HepG2 (cell line): Measurements from ENCODE around the gene CLDN5. TPM values are rescaled to one million over a fixed set of nuclear protein-coding genes. Genes with fewer than 3 reads are reported as not detected.

Source experiments
- ATAC-seq: fragments of 200-7000 bp; cut with Tn5 transposase; 3 replicates; pipeline ENCODE4 v1.9.1; 2020; ENCODE audit warnings: mild to moderate bottlenecking, moderate library complexity
- BruUV-seq: library from RNA; stranded (reverse); fragments of 400-500 nt; replicated peaks from 2 replicates; lab custom pipeline; 2021; lab: Mats Ljungman, UMichigan
- CTCF ChIA-PET: fragments of 300-600 bp; formaldehyde crosslinking; extraction: SDS; loops from one replicate; lab custom pipeline; 2021; ENCODE audit warnings: low total read pairs, inconsistent platforms, low intra/inter-chr PET ratio; lab: Yijun Ruan, JAX
- POLR2A ChIA-PET: fragments of 350-600 bp; sonication (Branson Sonifier 250); formaldehyde crosslinking; loops from one replicate; lab custom pipeline; 2020; ENCODE audit warnings: antibody characterized with exemption, inconsistent platforms; lab: Yijun Ruan, JAX
- DNase-seq: peaks from one replicate; pipeline ENCODE4 v3.0.0-alpha.2; 2015; ENCODE audit warnings: low spot score
- FAIRE-seq: peaks from 3 replicates; lab custom pipeline; 2011; peaks lifted over from hg19 to GRCh38; lab: Jason Lieb, UNC
- H2AFZ ChIP-seq: one replicate; pipeline ENCODE4 v1.6.1; 2011; ENCODE audit warnings: low read length, inconsistent platforms
- H3K27ac ChIP-seq: fragments of 300-600 bp; 3 replicates; pipeline ENCODE4 v1.8.0; 2011; ENCODE audit warnings: mixed run types, mild to moderate bottlenecking, mixed read lengths, low read length, inconsistent platforms; ENCODE audit not compliant: insufficient read depth; ENCODE audit errors: extremely low read length
- H3K27me3 ChIP-seq, 2 experiments: fragments of 200-600 bp in 1 of 2; 2 replicates in 1 of 2; 3 replicates in 1 of 2; pipeline versions ENCODE4 v1.6.0 to v1.8.0; 2011; ENCODE audit warnings: low read length in 2 of 2, mild to moderate bottlenecking in 2 of 2, moderate library complexity in 2 of 2, inconsistent platforms in 1 of 2; ENCODE audit not compliant: insufficient read depth in 2 of 2, control insufficient read depth in 1 of 2
- H3K36me3 ChIP-seq, 2 experiments: fragments of 200-600 bp in 1 of 2; replicated peaks in 1 of 2; 2 replicates in 1 of 2; 3 replicates in 1 of 2; pipeline versions ENCODE4 v1.5.1 to v1.8.0; 2011; ENCODE audit warnings: low read length in 2 of 2, inconsistent platforms in 1 of 2; ENCODE audit not compliant: insufficient read depth in 2 of 2, control insufficient read depth in 1 of 2
- H3K4me1 ChIP-seq: 2 replicates; pipeline ENCODE4 v1.5.1; 2012; ENCODE audit warnings: low read length, inconsistent platforms; ENCODE audit not compliant: insufficient read depth
- H3K4me2 ChIP-seq: 2 replicates; pipeline ENCODE4 v1.6.0; 2011; ENCODE audit warnings: low read depth, low read length, inconsistent platforms
- H3K4me3 ChIP-seq, 3 experiments: fragments of 200-600 bp in 1 of 3; sonication (generic), shearing (Covaris generic) in 1 of 3; replicated peaks in 1 of 3; 2 replicates each; pipeline ENCODE4 v1.5.1; 2011 to 2016; ENCODE audit warnings: low read length in 3 of 3, inconsistent platforms in 2 of 3, low read depth in 2 of 3, mild to moderate bottlenecking in 2 of 3, control low read depth in 1 of 3, mixed read lengths in 1 of 3; ENCODE audit not compliant: insufficient read depth in 1 of 3
- H3K79me2 ChIP-seq: one replicate; pipeline ENCODE4 v1.6.1; 2011; ENCODE audit warnings: low read length, inconsistent platforms; ENCODE audit not compliant: insufficient read depth
- H3K9ac ChIP-seq: 2 replicates; pipeline ENCODE4 v1.6.0; 2011; ENCODE audit warnings: mild to moderate bottlenecking, low read depth, low read length, inconsistent platforms; ENCODE audit not compliant: insufficient read depth
- H3K9me3 ChIP-seq: 2 replicates; pipeline ENCODE4 v1.5.1; 2012; ENCODE audit warnings: mild to moderate bottlenecking, low read length
- H4K20me1 ChIP-seq: 2 replicates; pipeline ENCODE4 v1.6.0; 2011; ENCODE audit warnings: inconsistent platforms, mild to moderate bottlenecking, low read length, moderate library complexity; ENCODE audit not compliant: insufficient read depth
- ARNTL ChIP-seq: sonication (generic); formaldehyde crosslinking; IDR thresholded peaks from 2 replicates; pipeline ENCODE4 v1.4.0; 2020; ENCODE audit warnings: mild to moderate bottlenecking, missing genetic modification reagents
- FOXO1 ChIP-seq: sonication (generic); formaldehyde crosslinking; IDR thresholded peaks from 2 replicates; pipeline ENCODE4 v1.4.0; 2020; ENCODE audit warnings: missing genetic modification reagents
- HOXA9 ChIP-seq: sonication (generic); formaldehyde crosslinking; IDR thresholded peaks from 2 replicates; pipeline ENCODE4 v1.8.1; 2022; ENCODE audit warnings: missing genetic modification reagents, mild to moderate bottlenecking, moderate library complexity, borderline replicate concordance
- IRX3 ChIP-seq: sonication (generic); formaldehyde crosslinking; IDR thresholded peaks from 2 replicates; pipeline ENCODE4 v1.8.1; 2023; ENCODE audit warnings: mild to moderate bottlenecking, low read depth, missing genetic modification reagents, borderline replicate concordance
- RARA ChIP-seq: IDR thresholded peaks from 2 replicates; pipeline ENCODE4 v1.6.1; 2016; ENCODE audit warnings: missing genetic modification reagents, missing compliant biosample characterization
- REL ChIP-seq: sonication (generic); formaldehyde crosslinking; conservative IDR thresholded peaks from 2 replicates; pipeline ENCODE4 v1.8.0; 2022; ENCODE audit warnings: mild to moderate bottlenecking, missing genetic modification reagents, moderate library complexity
- ZBTB10 ChIP-seq: sonication (generic); formaldehyde crosslinking; IDR thresholded peaks from 2 replicates; pipeline ENCODE4 v1.4.0; 2020; ENCODE audit warnings: missing genetic modification reagents, borderline replicate concordance
- ZNF350 ChIP-seq: sonication (generic); formaldehyde crosslinking; IDR thresholded peaks from 2 replicates; pipeline ENCODE4 v1.4.0; 2020; ENCODE audit warnings: mild to moderate bottlenecking, low read depth, missing genetic modification reagents, borderline replicate concordance
- ZNF501 ChIP-seq: sonication (generic); formaldehyde crosslinking; IDR thresholded peaks from 2 replicates; pipeline ENCODE4 v1.5.1; 2020; ENCODE audit warnings: mild to moderate bottlenecking, moderate library complexity, missing genetic modification reagents
- WGBS: methylation state at CpG from one replicate; pipeline ENCODE4 v1.1.6; 2017; ENCODE audit warnings: low lambda C conversion rate; 5-methylcytosine and 5-hydroxymethylcytosine counted together
- in situ Hi-C: cut with HindIII; loops from 2 replicates; pipeline ENCODE4 v1.10.0; 2017; ENCODE audit warnings: low pct_unique_long_range_greater_than_20kb; ENCODE audit not compliant: extremely low pct_ligation_motif_present
- intact Hi-C: fragments of 100-400 bp; cut with micrococcal nuclease; formaldehyde crosslinking; loops from one replicate; pipeline ENCODE4 v1.10.0; 2022; ENCODE audit not compliant: unreplicated experiment
- polyA plus RNA-seq, 8 experiments: library from polyadenylated mRNA; depleted of rRNA in 3 of 8; stranded (reverse) in 7 of 8; unstranded in 1 of 8; fragments of >200 nt; fragmentation: Illumina TruSeq in 4 of 8; extraction: Trizol in 4 of 8; gene quantifications; 2 replicates each; pipeline versions ENCODE4 v1.2.1 to v1.2.3, GENCODE V29; 2011 to 2016; ENCODE audit warnings: low read depth in 4 of 8, missing spikeins in 1 of 8, mixed read lengths in 1 of 8; ENCODE audit not compliant: insufficient read depth in 1 of 8
- total RNA-seq, 5 experiments: library from RNA; depleted of rRNA; stranded (reverse); fragments of >200 nt; fragmentation: Illumina TruSeq; extraction: Trizol; gene quantifications; 2 replicates each; pipeline ENCODE4 v1.2.3, GENCODE V29; 2016; ENCODE audit warnings: low read depth in 1 of 5
- TF ChIP-seq, protein P1 (sequence below): sonication (generic); formaldehyde crosslinking; IDR thresholded peaks from 2 replicates; pipeline ENCODE4 v1.4.0; 2020; ENCODE audit warnings: mild to moderate bottlenecking, missing genetic modification reagents

The CLDN5 gene
- total and polyA plus RNA-seq, 2 of the 13 experiments (the other 11 are each of a cell fraction or from before 2014, with no cell fraction given): not detected

DNA sequence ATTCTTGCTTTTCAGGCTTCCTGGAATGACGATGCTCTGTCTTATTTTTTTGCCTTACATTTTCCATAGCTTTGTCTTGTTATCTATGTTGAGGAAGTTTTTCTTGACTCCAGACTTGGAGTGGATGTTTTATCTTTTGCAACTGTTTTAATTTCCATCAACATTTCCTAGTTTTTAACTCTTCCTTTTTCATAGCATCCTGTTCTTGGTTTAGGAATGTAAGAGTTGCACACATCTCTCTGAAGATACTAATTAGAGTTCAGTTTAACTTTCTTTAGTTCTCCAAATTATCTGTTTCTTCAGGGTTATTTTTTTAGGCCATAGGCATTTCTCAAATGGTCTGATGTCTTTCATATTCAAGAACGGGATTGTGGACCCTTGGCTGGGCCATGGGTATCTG is 10.4 kb downstream of the CLDN5 start:
- Histone ChIP-seq H3K9ac (no peak overlapping the region), H4K20me1 (no peaks in the 10 kb centered on the region), H3K4me2 (no peak overlapping the region), H3K79me2 (no peaks in the 10 kb centered on the region), H3K4me3 (no peak overlapping the region), H2AFZ (no peak overlapping the region), H3K36me3 (peaks cover 6 to 43% of the 10 kb centered on the region in 2 experiments; a peak in 4 of 5 replicates), H3K27ac (no peak overlapping the region), H3K4me1 (no peaks in the 10 kb centered on the region), H3K27me3 (no peaks in the 10 kb centered on the region), H3K9me3 (no peaks in the 10 kb centered on the region)
- no TSS peak for BruUV-seq
- DNase-seq (no peak), FAIRE-seq (no peak), ATAC-seq (no peak)
- 50% methylated on average over 2 of the region's 2 CpGs for WGBS
- POLR2A ChIA-PET: no interaction called here
- CTCF ChIA-PET: no interaction called here
- in situ Hi-C loops: no loop called here
- TF ChIP-seq HOXA9 (CRISPR knock-in tag) (no peak), ZNF350 (CRISPR knock-in tag) (no peak)
- intact Hi-C loops: no loop called here

- DNase-seq (no peak), FAIRE-seq (no peak), ATAC-seq (no peak)
- in situ Hi-C loops: no loop called here
- H2AFZ ChIP-seq: no peak overlapping the region
- 95% methylated on average over 2 of the region's 2 CpGs for WGBS
- POLR2A ChIA-PET: no interaction called here
- no peaks in the 10 kb centered on the region for H3K9me3 ChIP-seq
- peaks cover 8 to 48% of the 10 kb centered on the region in 2 experiments for H3K36me3 ChIP-seq
- intact Hi-C loops: no loop called here
- CTCF ChIA-PET: no interaction called here
- H3K79me2 ChIP-seq: no peaks in the 10 kb centered on the region
- no peaks in the 10 kb centered on the region for H4K20me1 ChIP-seq
- no peaks in the 10 kb centered on the region for H3K4me1 ChIP-seq
- H3K4me2 ChIP-seq: no peak overlapping the region
- H3K9ac ChIP-seq: no peak overlapping the region
- no peaks in the 10 kb centered on the region for H3K27me3 ChIP-seq
- BruUV-seq: no TSS peak
- no peak overlapping the region for H3K4me3 ChIP-seq
- no peak overlapping the region for H3K27ac ChIP-seq
- TF ChIP-seq ZBTB10: no peak
- no peak for TF ChIP-seq IRX3 (CRISPR knock-in tag)
- TF ChIP-seq, protein P1, sequence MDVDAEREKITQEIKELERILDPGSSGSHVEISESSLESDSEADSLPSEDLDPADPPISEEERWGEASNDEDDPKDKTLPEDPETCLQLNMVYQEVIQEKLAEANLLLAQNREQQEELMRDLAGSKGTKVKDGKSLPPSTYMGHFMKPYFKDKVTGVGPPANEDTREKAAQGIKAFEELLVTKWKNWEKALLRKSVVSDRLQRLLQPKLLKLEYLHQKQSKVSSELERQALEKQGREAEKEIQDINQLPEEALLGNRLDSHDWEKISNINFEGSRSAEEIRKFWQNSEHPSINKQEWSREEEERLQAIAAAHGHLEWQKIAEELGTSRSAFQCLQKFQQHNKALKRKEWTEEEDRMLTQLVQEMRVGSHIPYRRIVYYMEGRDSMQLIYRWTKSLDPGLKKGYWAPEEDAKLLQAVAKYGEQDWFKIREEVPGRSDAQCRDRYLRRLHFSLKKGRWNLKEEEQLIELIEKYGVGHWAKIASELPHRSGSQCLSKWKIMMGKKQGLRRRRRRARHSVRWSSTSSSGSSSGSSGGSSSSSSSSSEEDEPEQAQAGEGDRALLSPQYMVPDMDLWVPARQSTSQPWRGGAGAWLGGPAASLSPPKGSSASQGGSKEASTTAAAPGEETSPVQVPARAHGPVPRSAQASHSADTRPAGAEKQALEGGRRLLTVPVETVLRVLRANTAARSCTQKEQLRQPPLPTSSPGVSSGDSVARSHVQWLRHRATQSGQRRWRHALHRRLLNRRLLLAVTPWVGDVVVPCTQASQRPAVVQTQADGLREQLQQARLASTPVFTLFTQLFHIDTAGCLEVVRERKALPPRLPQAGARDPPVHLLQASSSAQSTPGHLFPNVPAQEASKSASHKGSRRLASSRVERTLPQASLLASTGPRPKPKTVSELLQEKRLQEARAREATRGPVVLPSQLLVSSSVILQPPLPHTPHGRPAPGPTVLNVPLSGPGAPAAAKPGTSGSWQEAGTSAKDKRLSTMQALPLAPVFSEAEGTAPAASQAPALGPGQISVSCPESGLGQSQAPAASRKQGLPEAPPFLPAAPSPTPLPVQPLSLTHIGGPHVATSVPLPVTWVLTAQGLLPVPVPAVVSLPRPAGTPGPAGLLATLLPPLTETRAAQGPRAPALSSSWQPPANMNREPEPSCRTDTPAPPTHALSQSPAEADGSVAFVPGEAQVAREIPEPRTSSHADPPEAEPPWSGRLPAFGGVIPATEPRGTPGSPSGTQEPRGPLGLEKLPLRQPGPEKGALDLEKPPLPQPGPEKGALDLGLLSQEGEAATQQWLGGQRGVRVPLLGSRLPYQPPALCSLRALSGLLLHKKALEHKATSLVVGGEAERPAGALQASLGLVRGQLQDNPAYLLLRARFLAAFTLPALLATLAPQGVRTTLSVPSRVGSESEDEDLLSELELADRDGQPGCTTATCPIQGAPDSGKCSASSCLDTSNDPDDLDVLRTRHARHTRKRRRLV (CRISPR knock-in tag): no peak
- TF ChIP-seq REL (CRISPR knock-in tag): no peak
- TF ChIP-seq RARA (CRISPR knock-in tag): no peak
- TF ChIP-seq ARNTL (CRISPR knock-in tag): no peak
- TF ChIP-seq ZNF501 (CRISPR knock-in tag): no peak
- no peak for TF ChIP-seq FOXO1
Observed at GRCh38 chr22:19510919-19511341, 13.3 kb downstream of the CLDN5 start.
